HG03378 (cell line): ENCODE results near the gene DMBX1.

Experiments used
- ATAC-seq: cut with Tn5 transposase; IDR thresholded peaks from one replicate; pipeline ENCODE4 v1.9.1; 2021; ENCODE audit warnings: mild to moderate bottlenecking, moderate library complexity; ENCODE audit not compliant: unreplicated experiment

The DMBX1 gene

GRCh38 chr1:46497020-46497419 is 7.4 kb downstream of the DMBX1 start:
- ATAC-seq: no peak

GRCh38 chr1:46497665-46498064 is 8.0 kb downstream of the DMBX1 start:
- no peak for ATAC-seq

- no peak for ATAC-seq
These were observed 11.9 kb downstream of the DMBX1 start for GRCh38 chr1:46501528-46501927.

DNA sequence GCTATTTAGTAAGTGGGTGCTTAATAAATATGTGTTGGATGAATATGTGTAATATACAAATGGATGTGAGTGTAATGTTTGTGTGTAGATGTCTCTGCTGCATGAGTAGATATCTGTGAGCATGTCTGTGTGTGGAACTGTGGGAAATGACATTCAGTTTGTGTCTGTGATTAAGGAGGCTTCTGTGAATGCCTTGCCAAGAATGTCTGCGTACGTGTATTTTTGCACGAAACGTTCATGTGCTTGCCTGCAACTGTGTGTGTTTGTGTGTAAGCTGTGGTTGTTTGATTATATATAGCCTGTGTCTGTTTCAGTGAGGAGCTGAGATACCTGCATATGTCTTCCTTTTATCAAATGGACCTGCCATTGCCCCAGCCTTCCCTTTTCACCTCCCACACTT is 13.8 kb downstream of the DMBX1 start:
- ATAC-seq: no peak

- ATAC-seq: no peak
These were observed 17.0 kb downstream of the DMBX1 start for GRCh38 chr1:46506470-46507219.

DNA sequence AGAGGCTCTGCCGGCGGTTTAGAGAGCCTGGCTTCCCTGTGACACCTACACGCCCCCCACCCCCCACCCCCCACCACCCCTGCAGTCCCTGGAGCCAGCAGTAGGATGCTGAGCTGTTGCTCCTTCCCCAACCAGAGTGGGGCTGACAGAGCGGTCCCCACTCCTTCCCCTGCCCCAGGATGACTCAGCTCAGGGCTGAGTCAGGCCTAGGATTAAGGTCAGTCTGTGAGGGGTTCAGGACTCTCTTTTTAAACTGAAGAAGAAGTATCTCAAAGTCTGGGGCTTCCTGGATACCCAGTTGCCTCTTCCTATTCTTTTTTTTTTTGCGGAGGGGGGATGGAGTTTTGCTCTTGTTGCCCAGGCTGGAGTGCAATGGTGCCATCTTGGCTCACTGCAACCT is 19.1 kb downstream of the DMBX1 start:
- ATAC-seq: no peak

GRCh38 chr1:46510341-46510997 is 20.8 kb downstream of the DMBX1 start:
- no peak for ATAC-seq

GRCh38 chr1:46510998-46511365 is 21.3 kb downstream of the DMBX1 start:
- no peak for ATAC-seq

DNA sequence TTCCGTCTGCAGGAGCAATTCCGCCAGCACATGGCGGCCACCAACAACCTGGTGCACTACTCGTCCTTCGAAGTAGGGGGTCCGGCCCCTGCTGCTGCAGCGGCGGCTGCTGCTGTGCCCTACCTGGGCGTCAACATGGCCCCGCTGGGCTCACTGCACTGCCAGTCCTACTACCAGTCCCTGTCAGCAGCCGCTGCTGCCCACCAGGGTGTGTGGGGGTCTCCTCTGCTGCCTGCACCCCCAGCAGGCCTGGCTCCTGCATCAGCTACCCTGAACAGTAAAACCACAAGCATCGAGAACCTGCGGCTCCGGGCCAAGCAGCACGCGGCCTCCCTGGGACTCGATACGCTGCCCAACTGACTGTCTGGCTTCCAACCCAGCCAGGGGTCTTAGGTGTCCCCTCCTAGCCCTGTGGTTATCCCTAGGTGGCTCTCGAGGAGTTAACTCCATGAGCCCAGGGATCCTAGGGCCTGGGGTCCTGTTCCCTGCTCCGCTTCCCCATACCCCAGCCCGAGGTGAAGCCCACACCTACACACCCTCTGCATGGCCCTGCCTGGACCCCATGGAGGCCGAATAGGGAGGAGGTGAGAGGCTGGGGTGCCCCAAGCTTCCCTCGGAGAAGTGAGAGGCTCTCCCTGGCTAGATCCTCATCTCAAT is 22.6 kb downstream of the DMBX1 start:
- no peak for ATAC-seq

DNA sequence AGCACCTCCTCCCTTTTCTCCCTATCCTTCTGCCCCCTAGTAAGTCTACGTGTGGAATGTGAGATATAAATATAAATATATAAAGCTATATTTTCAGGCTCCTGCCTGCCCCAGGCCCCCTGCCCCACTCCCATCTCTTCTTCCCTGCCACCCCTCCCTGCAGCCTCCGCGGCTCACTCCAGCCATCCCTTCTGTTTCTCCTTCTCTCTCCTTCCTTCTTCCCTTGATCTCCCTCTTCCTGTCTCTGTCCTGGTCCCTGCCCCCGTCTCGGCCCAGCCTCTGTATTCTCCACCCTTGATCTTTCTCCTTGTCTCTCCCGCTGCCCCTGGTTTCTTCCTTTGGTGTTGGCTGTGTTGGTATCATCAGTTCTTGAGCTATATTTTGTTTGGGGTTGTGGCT is 23.2 kb downstream of the DMBX1 start:
- no peak for ATAC-seq

GRCh38 chr1:46513536-46513935 is 23.9 kb downstream of the DMBX1 start:
- no peak for ATAC-seq

- no peak for ATAC-seq
These were observed 25.9 kb downstream of the DMBX1 start for GRCh38 chr1:46515576-46515975.

DNA sequence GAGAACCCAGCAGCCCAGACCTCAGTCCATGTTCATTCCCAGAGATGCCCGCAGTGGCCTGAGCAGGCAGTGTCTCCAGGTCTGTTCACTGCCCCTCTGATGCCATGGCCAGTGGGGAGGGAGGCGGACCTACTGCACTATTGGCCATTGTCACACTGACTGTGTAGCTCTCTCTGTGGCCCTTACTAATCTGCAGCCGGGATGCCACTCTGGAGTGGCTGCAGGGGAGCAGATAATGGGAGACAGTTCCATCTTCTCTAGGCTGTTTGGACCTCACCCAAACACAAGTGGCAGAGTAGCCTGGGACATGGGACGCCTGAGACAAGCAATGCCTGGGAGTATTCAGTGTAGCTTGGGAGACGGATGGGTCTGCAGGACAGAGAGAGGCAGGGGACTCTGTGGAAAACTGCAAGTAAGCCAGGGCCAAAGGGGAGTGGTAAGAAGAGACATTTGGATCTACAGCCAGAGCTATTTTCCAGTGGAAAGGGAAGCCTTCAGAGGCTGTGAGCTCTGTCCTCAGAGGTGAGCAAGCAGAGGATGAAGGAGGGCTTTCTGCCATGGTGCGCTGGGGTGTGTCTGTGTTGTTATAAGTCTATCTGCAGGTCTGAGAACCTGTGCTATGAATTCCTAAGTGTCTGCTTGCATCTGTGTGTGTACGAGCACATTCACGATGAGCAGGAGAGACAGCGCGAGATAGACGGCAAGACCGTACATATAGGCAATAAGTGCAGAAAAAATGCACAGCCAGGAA is 26.7 kb downstream of the DMBX1 start:
- ATAC-seq: no peak

DNA sequence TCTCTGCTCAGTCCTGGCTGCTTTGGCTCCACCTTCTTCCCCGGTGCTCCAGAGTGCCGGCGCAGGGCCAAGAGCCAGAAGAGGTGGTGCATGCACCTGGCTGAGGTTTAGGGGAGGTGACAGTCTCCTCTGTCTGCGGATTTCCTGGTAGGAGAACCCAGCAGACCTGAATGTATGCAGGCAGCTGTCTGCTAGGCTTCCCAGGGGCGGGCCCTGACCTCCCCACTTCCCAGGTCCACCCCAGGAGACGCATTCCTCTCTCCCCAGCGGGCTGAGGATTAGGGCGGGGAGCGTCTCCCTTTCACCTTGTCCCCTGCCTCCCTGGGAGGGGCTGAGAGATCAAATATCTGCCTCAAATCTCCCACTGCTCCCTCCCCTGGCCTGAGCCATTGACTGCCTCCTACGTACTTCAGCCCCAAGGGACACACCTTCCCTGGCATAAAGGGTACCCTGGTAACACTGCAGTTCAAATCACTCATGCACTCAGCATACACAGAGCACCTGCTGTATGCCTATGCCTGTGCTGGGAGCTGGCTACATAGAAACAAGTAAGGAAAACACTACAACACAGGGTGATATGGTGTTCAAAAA is 27.5 kb downstream of the DMBX1 start:
- ATAC-seq: no peak

DNA sequence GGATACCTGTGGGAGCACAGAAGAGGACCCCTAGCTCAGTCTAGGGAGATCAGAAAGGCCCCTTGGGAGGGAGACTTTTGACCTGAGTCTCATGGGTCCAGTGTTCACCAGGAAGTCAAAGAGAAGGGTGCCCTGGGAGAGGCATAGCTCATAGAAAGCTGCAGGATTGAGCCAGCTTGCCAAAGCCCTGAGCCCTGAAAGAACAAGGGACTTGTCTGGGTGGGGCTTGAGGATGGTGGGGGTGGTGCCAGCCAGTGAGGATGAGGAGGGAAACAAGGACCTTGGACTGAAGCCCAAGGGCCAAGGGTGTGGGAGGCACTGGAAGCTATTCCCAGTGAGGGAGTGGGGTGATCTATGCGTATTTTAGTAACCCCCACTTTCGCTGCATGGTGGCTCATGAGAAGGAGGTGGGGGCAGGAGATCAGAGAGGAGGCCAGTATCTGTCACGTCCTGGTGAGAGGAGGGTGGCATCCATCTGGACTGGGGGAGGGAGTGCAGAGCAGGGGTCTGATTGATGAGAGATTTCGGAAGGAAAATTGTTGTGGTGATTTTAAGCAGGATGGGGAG is 28.4 kb downstream of the DMBX1 start:
- ATAC-seq: no peak

DNA sequence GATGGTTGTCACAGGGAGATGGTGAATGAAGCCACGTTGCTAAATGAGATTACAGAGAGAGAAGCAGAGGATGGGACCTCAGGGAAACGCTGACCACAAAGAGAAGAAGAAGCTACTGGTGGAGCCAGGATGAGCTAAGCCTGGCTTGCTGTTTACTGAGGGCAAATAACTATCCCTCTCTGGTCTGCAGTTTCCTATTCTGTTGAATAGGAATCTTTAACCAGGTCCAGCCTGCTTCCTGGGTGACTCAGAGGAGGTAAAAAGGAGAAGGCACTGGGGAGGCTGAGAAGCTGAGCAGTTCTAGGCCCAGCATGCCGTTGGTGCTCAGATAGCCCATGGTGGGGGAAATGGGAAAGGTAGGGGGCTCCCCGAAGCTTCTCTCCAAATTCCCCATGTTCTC is 29.6 kb downstream of the DMBX1 start:
- ATAC-seq: no peak

- no peak for ATAC-seq
These were observed 30.7 kb downstream of the DMBX1 start for GRCh38 chr1:46520063-46520911.

DNA sequence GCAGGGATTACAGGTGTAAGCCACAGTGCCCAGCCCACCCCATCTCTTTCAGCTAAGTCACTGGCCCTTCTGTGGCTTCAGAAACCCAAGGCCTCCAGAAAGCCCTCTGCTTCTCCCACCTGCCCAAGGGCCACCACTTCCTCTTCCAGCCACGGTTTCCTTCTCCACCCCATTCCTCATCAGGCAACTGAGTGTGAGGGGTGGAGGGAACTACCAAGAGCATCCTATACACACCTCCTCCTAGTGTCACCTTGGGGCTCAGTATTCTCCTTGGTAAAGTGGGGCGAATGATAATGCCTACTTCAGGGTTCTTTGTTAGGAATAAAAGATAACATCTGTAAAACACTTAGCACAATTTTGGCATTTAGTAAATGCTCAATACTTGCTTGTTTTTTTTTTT is 31.8 kb downstream of the DMBX1 start:
- no peak for ATAC-seq

DNA sequence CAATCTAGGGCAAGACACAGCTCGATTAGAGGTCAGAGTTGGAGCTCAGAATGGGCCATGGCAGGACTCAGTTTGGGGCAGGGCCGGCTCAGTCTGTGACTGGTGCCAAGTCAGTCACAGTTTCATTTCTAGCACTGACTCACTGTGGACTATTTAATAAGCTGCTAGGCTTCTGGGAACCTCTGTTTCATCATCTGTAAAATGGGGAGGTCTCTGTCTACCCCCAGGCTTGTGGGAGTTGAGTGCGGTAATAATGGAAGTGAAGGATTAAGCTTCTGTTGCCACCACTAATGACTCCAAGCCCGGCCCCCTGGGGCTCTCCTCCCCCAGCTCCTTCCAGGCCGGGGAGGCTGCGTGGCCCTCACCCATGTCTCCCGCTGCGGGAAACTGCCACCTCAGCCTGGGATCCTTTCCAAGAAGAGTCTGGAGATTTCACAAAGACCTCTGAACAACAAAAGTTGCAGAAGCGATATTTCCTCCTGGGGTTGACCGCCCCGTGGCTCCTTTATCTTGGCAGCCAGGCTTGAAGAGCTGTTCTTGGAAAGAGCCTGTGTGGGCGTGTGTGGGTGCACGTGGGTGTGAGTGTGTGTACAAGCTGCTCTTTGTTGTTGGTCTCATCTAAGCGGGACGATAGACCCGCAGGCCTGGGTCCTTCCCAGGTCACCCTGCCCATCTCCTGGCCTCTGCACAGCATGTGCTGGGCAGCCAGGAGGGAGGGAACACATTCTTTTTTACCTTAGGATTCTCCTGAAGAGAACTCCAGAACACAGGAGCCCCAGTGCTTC is 32.7 kb downstream of the DMBX1 start:
- ATAC-seq: no peak
